Stomach (tissue), 9 donors: ENCODE measurements around the gene CFTR. TPM values are rescaled to one million over a fixed set of nuclear protein-coding genes. Genes with fewer than 3 reads are reported as not detected.

Experiments
- DNase-seq, 2 donors: peaks; one replicate each; pipeline versions ENCODE4 v3.0.0 to v3.0.0-alpha.2; 2013 to 2019
- H3K27ac ChIP-seq, 5 donors: fragments of 200-600 bp in 4 of 5; sonication (generic) in 4 of 5; one replicate each; pipeline ENCODE4 v1.5.1; 2013 to 2019; ENCODE audit warnings: mild to moderate bottlenecking in 1 of 5, moderate library complexity in 1 of 5
- H3K27me3 ChIP-seq, 3 donors: fragments of 200-600 bp; sonication (generic); one replicate each; pipeline ENCODE4 v1.5.1; 2017 to 2019; ENCODE audit warnings: mixed run types in 1 of 3
- H3K36me3 ChIP-seq, 4 donors: fragments of 200-600 bp; sonication (generic); 1 replicate in 3 of 4; 2 replicates in 1 of 4; pipeline ENCODE4 v1.5.1; 2016 to 2019
- H3K4me1 ChIP-seq, 4 donors: fragments of 200-600 bp; sonication (generic); one replicate each; pipeline ENCODE4 v1.5.1; 2016 to 2019
- H3K4me3 ChIP-seq, 4 donors: fragments of 200-600 bp; sonication (generic) in 3 of 4; one replicate each; pipeline ENCODE4 v1.5.1; 2016 to 2019; ENCODE audit warnings: mild to moderate bottlenecking in 1 of 4
- H3K9me3 ChIP-seq, 4 donors: fragments of 200-600 bp; sonication (generic); one replicate each; pipeline ENCODE4 v1.5.1; 2016 to 2019
- EP300 ChIP-seq: sonication (generic); formaldehyde crosslinking; IDR thresholded peaks from one replicate; pipeline ENCODE4 v1.6.1; 2017; ENCODE audit warnings: antibody characterized with exemption
- POLR2A ChIP-seq, 4 donors: fragments of 450-650 bp; IDR thresholded peaks; one replicate each; pipeline ENCODE4 v1.6.1; 2016; ENCODE audit warnings: antibody characterized with exemption in 4 of 4, control low read depth in 2 of 4, mild to moderate bottlenecking in 1 of 4, moderate library complexity in 1 of 4
- POLR2AphosphoS5 ChIP-seq, 3 donors: sonication (generic); formaldehyde crosslinking; IDR thresholded peaks; one replicate each; pipeline ENCODE4 v1.6.1; 2016; ENCODE audit warnings: antibody characterized with exemption in 3 of 3
- WGBS, 5 donors: extraction: QIAGEN DNeasy Blood & Tissue Kit in 3 of 5; methylation state at CpG; one replicate each; pipeline versions ENCODE4 v1.1.5 to v1.1.7; 2013 to 2018; 5-methylcytosine and 5-hydroxymethylcytosine counted together
- intact Hi-C: fragments of 100-400 bp; cut with DNase I; formaldehyde crosslinking; loops from one replicate; pipeline ENCODE4 v1.15.1; 2023; ENCODE audit warnings: low total_unique reads
- polyA plus RNA-seq, 3 donors: library from polyadenylated mRNA; stranded (reverse); fragments of 200-250 nt; gene quantifications; one replicate each; pipeline ENCODE4 v1.2.3, GENCODE V29; 2013
- total RNA-seq, 5 donors: library from RNA; depleted of rRNA; stranded (reverse); fragments of >200 nt; gene quantifications; one replicate each; pipeline versions ENCODE4 v1.1.0 to v1.2.3, GENCODE V29; 2014 to 2016
- TF ChIP-seq, protein P1 (sequence below), 7 experiments: fragments of 450-650 bp in 4 of 7; fragments of 200-600 bp in 3 of 7; sonication (generic) in 3 of 7; IDR thresholded peaks; one replicate each; pipeline ENCODE4 v1.5.1; 2016 to 2019; ENCODE audit warnings: antibody characterized with exemption in 7 of 7, control low read depth in 2 of 7, mild to moderate bottlenecking in 1 of 7
- donor health status: healthy with polysubstance abuse.
- donor health status: Bipolar disorder and iron deficiency.
- donor health status: healthy.

CFTR gene
- total and polyA plus RNA-seq, 8 donors = under 0.01 to 130 (median 1.7) TPM; not detected in 1

DNA sequence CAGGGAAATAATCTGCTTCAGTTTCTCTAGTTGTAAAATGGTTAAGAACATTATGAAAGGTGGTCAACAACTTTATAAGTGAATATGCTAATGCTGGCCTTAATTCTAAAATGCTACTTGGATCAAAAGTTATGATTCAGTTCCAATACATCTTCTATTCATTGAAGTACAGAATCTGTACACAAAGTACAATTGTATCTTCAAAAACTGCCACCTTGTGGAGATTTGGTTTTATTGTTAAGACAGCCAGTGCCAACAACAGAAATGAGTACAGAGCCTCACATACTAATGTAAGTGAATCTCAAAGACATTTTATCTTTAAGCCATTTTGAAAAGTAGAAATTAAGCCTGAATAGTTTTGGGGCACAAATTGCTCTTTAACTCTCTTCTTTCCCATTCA, 194.0 kb downstream of the CFTR start:
- peaks cover 0 to 5% (median 0%) of the 10 kb centered on the region in 3 donors for H3K27me3 ChIP-seq
- peak in 1 of 2 donors; percentile 50 for DNase-seq
- no peaks in the 10 kb centered on the region for H3K9me3 ChIP-seq
- H3K27ac ChIP-seq = peak overlapping the region in 1 of 5 donors; percentile 11
- intact Hi-C loops = no loop called here
- peaks cover 0 to 15% (median 0%) of the 10 kb centered on the region in 4 donors for H3K4me1 ChIP-seq
- no peak overlapping the region for H3K4me3 ChIP-seq
- H3K36me3 ChIP-seq = no peaks in the 10 kb centered on the region
- TF ChIP-seq, protein P1, sequence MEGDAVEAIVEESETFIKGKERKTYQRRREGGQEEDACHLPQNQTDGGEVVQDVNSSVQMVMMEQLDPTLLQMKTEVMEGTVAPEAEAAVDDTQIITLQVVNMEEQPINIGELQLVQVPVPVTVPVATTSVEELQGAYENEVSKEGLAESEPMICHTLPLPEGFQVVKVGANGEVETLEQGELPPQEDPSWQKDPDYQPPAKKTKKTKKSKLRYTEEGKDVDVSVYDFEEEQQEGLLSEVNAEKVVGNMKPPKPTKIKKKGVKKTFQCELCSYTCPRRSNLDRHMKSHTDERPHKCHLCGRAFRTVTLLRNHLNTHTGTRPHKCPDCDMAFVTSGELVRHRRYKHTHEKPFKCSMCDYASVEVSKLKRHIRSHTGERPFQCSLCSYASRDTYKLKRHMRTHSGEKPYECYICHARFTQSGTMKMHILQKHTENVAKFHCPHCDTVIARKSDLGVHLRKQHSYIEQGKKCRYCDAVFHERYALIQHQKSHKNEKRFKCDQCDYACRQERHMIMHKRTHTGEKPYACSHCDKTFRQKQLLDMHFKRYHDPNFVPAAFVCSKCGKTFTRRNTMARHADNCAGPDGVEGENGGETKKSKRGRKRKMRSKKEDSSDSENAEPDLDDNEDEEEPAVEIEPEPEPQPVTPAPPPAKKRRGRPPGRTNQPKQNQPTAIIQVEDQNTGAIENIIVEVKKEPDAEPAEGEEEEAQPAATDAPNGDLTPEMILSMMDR (IDR thresholded peaks at IDR 0.05) = peak in 3 of 7 experiments; percentile 20 to 24 (median 20)
- no peak for TF ChIP-seq EP300

DNA sequence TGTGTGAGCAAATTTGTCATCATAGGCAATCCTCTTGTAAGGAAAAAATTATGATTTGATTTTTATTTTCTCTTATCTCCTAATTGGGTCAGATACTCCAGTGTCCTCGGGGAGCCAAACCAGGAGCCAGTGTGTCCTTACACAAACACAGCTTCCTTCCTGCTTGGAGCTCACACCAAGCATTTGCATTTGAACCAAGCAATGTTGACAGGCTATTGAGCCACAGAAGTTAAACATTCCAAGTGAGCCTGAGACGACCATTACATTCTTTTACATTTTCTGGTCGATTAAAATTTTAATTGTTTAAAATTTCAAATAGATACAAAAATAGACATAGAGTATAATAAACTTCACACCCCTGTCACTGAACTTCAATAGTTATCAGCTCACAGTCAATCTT, 194.8 kb downstream of the CFTR start:
- 5 to 14% (median 12%) methylated on average over 3 of the region's 3 CpGs for WGBS, 5 donors
- H3K4me1 ChIP-seq = peaks cover 0 to 15% (median 0%) of the 10 kb centered on the region in 4 donors
- no peak overlapping the region for H3K27ac ChIP-seq
- peaks cover 0 to 5% (median 0%) of the 10 kb centered on the region in 3 donors for H3K27me3 ChIP-seq
- no peak overlapping the region for H3K4me3 ChIP-seq
- no peaks in the 10 kb centered on the region for H3K36me3 ChIP-seq
- no peaks in the 10 kb centered on the region for H3K9me3 ChIP-seq
- TF ChIP-seq EP300 = no peak
- TF ChIP-seq POLR2AphosphoS5 (IDR thresholded peaks at IDR 0.05) = no peak
- TF ChIP-seq POLR2A (IDR thresholded peaks at IDR 0.05) = no peak
- TF ChIP-seq, protein P1 (IDR thresholded peaks at IDR 0.05) = no peak
- peak in 1 of 2 donors; percentile 18 for DNase-seq
- intact Hi-C loops = no loop called here

DNA sequence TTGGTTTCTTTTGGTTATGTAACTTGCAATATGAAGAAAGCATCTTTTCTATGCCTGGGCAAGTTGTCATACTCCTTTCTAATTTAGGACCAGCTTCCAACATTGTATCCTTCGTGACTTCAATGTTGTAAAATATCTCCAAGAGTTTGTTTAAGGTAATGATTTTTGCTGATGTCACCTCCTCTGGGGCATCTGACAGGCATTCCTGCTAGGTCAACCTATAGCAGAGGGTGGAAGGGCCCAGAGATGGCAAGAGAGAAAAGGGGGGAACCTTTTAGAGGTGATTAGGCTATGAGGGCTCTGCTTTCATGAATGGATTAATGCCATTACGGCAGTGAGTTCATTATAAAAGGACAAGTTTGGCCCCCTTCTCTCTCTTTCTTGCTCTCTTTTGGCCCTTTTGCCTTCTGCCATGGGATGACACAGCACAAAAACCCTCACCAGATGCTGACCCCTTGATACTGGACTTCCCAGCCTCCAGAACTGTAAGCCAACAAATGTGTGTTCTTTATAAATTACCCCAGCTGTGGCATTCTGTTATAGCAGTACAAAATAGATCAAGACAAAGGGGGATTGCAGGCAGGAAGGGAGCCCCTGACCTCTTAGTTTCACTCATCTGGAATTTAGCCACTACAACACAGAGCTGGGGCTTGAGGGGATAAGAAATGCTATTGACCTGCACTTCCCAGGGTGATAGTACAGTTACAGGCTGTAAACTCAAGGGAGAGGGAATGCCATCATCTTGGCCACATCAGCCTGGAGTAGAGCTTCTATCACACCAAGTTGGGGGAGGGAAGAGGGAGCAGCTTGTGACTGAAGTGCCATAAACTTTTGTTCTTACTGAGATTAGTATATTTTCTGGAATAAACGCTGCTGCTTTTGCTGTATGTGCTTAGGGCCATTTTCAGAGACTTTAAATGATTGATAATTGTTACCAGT, 195.9 kb downstream of the CFTR start:
- intact Hi-C loops = no loop called here
- peaks cover 0 to 5% (median 0%) of the 10 kb centered on the region in 3 donors for H3K27me3 ChIP-seq
- no peak for TF ChIP-seq EP300
- no peak for TF ChIP-seq POLR2AphosphoS5 (IDR thresholded peaks at IDR 0.05)
- TF ChIP-seq, protein P1 (IDR thresholded peaks at IDR 0.05) = no peak
- no peak for TF ChIP-seq POLR2A (IDR thresholded peaks at IDR 0.05)
- H3K27ac ChIP-seq = no peak overlapping the region
- WGBS, 5 donors = 66 to 83% (median 75%) methylated on average over 3 of the region's 3 CpGs
- H3K4me1 ChIP-seq = peaks cover 0 to 15% (median 0%) of the 10 kb centered on the region in 4 donors
- no peaks in the 10 kb centered on the region for H3K9me3 ChIP-seq
- no peak for DNase-seq
- H3K4me3 ChIP-seq = no peak overlapping the region
- no peaks in the 10 kb centered on the region for H3K36me3 ChIP-seq

DNA sequence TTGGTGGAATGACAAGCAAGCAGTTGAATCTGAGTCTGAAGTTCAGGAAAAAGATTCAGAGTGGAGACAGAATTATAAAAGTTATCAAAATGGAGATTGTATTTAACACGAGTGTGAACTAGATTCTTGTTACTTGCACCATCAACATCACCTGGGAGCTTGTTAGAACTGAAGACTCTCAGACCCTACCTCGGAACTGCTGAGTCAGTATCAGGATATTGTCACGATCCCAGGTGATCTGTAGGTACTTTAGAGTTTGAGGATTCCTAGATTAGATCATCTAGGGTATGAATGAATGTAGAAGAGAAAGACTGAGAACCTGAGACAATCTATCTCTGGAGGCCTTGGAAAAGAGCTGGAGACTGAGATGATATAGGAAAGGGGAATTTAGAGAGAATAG, 199.3 kb downstream of the CFTR start:
- WGBS, 5 donors = 77 to 95% (median 89%) methylated on average over 3 of the region's 3 CpGs
- intact Hi-C loops = no loop called here
- Histone ChIP-seq H3K9me3 (no peaks in the 10 kb centered on the region), H3K4me1 (peaks cover 0 to 2% (median 0%) of the 10 kb centered on the region in 4 donors), H3K27ac (no peak overlapping the region), H3K36me3 (no peaks in the 10 kb centered on the region), H3K4me3 (no peak overlapping the region), H3K27me3 (peaks cover 0 to 5% (median 0%) of the 10 kb centered on the region in 3 donors)
- DNase-seq = no peak
- TF ChIP-seq EP300 = no peak
- TF ChIP-seq, protein P1 (IDR thresholded peaks at IDR 0.05) = no peak
- TF ChIP-seq POLR2AphosphoS5 (IDR thresholded peaks at IDR 0.05) = no peak
- TF ChIP-seq POLR2A (IDR thresholded peaks at IDR 0.05) = no peak
